HG03354 (cell line): ENCODE data around the gene SEPHS2.

Source experiments
- ATAC-seq: cut with Tn5 transposase; IDR thresholded peaks from one replicate; pipeline ENCODE4 v1.9.1; 2021; ENCODE audit warnings: mild to moderate bottlenecking; ENCODE audit not compliant: unreplicated experiment, poor library complexity, severe bottlenecking

The SEPHS2 gene

DNA sequence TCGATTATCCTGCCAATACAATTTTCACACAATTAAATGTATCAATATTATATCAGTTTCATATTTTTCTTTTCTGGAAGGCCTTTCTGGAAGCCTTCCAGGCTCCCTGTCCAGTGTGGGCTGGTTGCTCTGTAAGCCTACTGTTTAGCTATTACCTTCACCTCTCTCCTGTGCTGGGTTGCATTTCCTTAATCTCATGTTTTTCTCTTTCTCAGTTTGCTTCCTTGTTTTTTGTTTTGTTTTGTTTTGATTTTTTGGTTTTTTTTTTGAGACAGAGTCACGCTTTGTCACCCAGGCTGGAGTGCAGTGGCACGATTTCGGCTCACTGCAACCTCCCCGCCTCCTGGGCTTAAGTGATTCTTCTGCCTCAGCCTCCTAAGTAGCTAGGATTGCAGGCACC lies 6.8 kb downstream of the SEPHS2 start:
- no peak for ATAC-seq

DNA sequence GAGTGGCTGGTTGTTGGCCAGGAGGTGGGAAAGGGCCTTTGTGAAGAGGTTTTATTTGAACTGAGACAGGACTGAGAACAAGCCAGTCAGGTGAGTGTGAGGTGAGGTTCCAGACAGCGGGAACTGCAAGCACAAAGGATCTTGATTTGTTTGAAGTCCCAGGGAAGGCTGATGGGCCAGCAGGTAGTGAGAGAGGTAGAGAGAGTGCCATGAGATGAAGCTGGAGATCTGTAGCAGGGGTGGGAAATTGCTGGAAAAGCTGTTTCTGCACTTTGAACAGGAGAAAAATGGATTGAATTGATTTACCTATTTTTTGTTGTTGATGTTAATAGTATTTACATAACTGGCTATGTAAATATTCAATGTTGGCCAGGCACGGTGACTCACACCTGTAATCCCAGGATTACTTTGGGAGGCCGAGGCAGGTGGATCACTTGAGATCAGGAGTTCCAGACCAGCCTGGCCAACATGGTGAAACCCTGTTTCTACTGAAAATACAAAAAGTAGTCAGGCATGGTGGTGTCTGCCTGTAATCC lies 8.1 kb downstream of the SEPHS2 start:
- no peak for ATAC-seq

DNA sequence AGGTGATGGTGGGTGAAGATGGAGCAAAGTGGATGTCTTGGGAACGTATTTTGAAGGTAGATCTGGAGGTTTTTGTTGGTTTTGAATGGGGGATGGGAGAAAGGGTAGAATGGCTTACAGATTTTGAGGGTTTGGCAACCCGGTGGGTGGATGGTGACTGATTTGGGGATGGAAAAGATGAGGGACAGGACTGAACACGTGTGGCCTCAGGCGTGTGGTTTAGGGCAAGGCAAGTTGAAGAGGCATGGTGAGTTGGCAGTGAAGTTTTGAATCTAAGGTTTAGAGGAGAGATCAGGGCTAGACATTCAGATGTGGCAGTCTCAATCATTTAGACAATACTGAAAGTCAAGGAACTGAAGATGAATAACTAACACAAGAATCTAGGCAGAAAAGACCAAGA lies 10.8 kb downstream of the SEPHS2 start:
- ATAC-seq: no peak

DNA sequence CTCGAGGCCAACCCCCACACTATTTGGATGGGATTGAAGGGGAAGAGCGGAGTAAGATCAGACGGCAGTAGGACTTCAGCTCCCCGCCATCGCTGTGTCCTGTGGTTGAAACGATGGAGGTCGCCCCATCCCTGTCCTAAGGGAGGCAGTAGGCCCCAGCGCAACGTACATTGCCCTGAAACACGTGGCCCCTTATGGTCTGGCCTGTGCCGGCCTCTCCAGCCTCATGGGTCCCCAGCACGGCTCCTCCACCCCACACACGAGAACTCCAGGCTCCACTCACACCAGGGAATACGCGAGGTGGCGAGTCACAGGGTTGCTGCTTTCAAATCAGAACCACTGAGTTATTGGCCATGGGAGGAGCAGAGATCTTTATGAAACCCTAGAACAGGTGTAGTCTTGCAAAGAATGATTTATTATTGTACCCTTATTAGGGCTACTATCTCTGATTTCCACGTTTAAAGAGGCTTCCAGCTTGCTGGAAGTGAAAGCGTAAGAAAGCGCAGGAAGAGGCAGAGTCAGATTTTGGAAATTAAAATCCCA lies 15.2 kb downstream of the SEPHS2 start:
- peak; percentile 6 for ATAC-seq

DNA sequence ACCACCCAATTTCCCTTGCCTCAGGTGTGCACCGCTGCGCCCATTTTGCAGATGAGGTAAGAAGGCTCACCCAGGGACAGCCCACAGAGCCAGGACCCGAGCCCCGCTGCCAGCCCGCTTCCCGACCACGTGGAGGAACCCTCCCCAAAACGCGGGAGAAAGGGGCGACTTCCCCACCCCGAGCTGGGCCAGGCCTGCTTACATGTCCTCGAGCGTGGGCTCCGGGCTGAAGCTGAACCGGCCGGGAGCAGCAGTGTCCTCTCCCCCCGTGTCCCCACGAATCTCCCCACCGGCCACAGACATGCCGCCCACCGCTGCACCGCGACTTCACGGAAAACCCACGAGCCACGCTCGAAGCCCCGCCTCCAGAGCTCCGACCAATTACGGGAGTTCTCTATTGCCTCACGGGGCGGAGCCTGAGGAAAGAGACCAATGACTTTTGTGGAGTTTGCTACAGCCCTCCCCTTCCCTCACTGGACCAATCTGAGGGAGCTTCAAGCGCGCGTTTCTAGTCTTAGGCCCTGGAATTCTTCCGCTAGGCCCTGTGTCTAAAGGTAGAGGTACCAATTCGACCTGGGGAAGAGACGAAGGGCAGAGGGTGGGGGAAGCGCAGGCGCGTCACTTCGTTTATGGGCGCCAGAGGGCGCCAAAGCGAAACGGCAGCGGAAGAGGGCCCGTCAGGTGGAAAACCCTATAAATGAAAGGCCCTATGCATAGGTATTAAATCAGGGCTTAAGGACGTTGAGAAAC lies 15.8 kb downstream of the SEPHS2 start, which contains the start of gene DCTPP1:
DCTPP1 (minus strand) TSS at position 353 of the 750 bp plus-strand sequence; CDS start at position 303, 50 bp downstream.
- ATAC-seq: peak; percentile 96

DNA sequence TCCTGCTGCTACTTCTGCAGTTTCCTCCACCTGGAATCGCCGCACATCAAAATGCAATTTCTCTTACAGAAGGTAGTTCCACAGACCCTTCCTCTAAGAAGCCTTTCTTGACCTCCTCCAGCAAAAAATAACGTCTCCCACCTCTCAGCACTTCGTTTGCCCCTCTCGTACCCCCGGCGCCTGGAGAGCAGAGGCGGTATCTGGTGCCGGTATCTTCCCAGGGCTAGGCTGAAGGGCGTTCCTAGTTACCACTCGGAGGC lies 16.3 kb downstream of the SEPHS2 start:
- peak; percentile 11 for ATAC-seq

DNA sequence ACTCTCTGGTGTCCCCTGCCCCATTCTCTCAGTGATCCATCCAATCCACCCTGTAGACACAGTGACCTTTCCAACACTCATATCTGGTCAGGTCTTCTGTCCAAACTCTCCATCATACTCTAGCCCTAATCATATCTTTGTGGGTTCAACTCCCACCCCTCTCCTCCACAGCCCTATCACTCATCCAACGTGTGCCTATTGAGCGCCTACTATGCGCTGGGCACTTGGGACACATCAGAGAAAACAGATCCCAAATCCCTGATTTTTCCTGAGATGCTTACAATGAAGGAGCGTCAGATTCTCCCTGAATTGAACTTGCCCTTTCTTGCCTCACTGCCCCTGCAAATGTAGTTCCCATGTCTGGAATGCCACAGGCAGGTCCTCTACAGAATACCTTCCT lies 17.6 kb downstream of the SEPHS2 start:
- no peak for ATAC-seq

DNA sequence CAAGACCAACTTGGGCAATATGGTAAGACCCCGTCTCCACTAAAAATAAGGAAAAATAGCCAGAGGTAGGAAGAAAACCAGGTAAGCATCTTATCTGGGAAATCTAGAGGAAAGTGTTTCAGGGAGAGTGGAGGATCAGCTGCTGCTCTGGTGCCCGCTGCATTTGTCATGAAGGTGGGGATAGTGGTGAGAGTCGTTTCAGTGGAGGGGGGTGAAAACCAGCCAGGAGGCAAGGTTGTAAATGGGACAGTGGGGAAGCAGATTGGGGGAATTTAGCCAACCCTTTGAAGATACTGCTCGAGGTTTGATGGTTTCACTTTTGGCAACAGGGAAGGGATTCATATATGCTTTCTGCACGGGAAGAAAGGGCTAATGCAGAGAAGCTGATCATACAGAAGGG lies 24.7 kb downstream of the SEPHS2 start:
- ATAC-seq: no peak

DNA sequence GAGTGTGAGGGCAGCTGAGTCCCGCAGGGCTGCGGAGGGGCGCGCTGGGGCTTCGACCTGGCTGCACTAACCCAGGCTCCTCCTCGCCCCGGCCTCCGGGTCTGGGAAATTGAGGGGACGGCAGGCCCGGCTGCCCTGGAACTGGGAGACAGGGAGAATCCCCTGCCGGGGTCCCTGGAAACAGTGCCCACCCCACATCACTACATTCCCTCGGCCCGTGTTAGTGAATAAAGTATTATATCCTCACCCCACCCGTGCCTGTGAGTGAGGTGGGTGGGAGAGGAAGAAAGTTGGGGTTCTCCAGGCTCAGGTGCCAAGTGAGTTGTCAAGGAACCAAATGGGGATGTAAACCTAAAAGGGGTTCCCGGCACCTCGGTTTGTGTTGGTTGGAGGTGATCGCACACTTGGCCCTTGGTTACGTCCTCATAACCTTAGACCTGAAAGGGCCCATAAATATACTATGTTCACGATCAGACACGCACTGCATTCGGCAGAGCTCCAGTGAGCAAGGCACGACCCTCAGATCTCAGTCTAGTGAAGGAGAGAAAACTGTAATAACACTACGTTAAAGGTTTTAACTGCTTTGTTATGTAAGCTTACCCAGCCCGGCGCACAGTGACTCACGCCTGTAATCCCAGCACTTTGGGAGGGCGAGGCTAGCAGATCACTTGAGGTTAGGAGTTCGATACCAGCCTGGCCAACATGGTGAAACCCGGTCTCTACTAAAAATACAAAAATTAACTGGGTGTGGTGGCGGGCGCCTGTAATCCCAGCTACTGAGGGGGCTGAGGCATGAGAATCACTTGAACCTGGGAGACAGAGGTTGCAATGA lies 27.1 kb downstream of the SEPHS2 start:
- no peak for ATAC-seq

DNA sequence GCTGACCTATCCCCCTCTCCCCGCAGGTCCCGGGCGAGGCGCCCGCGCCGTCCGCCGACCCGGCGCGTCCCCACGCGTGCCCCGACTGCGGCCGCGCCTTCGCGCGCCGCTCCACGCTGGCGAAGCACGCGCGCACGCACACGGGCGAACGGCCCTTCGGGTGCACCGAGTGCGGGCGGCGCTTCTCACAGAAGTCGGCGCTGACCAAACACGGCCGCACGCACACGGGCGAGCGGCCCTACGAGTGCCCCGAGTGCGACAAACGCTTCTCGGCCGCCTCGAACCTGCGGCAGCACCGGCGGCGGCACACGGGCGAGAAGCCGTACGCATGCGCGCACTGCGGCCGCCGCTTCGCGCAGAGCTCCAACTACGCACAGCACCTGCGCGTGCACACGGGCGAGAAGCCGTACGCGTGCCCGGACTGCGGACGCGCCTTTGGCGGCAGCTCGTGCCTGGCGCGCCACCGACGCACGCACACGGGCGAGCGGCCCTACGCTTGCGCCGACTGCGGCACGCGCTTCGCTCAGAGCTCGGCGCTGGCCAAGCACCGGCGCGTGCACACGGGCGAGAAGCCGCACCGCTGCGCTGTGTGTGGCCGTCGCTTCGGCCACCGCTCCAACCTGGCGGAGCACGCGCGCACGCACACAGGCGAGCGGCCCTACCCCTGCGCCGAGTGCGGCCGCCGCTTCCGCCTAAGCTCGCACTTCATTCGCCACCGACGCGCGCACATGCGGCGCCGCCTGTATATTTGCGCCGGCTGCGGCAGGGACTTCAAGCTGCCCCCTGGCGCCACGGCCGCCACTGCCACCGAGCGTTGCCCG lies 27.9 kb downstream of the SEPHS2 start:
- peak; percentile 83 for ATAC-seq

DNA sequence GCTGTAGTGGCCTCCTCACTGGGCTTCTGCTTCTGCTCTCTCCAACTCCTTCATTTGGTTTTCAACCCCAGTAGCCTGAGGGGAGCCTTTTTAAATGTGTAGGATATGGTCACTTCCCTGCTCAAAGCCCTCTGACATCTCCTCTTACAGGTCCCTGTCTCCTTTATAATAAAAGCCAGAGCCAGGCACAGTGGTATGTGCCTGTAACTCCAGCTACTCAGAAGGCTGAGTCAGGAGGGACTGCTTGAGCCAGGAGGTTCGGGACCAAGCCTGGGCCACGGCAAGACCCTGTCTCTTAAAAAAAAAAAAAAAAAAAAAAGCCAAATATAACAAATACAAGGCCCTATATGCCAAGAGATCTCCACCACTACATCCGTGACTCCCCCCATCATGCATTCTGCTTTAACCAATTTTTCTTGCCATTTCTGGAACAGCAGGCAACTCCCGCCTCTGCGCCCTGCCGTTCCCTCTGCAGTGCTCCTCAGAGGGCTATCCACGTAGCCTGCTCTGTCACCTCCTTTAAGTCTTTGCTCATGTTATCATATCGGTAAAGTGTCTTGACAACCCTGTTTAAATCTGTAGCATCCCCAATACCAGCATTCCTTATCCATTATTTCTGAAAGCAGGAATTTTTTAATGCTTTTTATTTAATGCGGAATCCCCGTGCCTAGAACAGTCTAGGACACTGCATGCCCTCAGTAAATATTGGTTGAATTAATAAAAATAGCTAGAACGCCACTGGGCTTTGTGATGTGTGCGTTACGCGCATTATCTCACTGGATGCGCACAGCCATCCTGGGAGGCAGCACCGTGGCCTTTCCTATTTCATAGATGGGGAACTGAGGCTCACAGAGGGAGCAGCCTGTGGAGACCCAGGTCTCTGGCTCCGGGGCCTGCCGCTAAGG lies 28.8 kb downstream of the SEPHS2 start:
- no peak for ATAC-seq

DNA sequence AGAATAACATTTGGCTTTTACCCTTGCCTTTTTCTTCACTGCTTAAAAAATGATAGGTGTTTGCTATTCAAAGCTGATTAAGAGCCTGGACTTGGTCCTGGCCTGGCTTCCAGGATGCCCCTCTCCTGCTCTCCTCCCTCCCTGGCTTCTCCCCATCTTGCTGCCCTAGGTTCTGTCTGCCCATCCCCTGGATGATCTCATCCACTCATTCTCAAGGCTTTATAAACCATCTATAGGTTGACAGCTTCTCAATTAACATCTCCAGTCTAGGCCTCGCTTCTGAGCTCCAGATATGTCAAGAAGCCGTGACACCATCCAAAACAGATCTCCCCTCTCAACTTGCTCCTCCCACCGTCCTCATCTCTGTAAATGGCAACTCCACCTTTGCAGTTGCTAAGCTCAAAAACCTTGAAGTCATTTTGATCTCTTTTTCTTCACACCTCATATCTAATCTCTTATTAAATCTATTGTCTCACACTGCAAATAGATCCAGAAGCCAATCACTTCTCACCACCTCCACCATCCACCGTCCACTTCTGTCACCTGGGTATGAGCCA lies 29.5 kb downstream of the SEPHS2 start:
- ATAC-seq: no peak

DNA sequence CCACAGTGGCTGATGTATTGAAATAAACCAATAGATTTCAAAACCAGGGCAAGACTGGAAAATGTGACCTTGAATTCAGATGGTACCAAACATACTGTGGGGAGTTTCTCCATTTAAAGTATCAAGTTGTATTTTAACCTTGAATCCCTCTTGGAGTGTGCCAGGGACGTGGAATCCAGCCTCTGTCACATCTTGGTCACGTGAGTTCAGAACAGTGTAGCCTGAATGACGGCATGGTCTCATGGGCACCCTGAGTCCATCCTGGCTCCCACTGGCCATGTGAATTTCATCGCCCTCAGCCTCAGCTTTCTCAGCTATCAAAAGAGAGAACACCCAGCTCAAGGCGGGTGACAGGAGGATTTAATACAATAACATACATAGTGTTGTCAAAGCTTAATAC lies 31.5 kb downstream of the SEPHS2 start:
- ATAC-seq: no peak

DNA sequence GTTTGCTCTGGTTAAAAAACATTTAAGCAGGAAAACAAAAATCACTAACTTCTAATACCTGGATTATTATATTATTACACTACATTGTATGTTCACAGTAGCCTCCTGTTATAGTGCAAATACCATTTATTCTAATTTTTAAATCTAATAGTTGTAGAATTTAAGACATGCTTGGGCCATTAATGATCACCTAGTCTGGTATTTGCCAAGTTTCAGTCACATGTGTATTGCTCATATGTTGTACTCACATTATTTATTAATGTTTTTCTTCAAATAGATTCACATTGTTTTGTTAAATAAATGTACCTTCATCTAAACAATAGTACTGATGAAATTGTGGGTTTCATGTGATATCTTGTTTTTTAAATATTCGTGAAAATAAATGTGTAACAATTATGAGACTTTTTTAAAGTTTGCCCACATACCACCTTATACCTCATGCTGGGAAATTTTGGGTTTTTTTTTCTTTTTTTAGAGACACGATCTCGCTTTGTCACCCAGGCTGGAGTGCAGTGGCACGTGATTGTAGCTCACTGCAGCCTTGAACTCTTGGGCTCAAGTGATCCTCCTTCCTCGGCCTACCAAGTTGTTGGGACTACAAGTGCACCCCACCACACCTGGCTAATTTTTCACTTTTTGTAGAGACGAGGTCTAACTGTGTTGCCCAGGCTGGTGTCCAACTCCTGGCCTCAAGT lies 32.4 kb downstream of the SEPHS2 start:
- ATAC-seq: no peak

DNA sequence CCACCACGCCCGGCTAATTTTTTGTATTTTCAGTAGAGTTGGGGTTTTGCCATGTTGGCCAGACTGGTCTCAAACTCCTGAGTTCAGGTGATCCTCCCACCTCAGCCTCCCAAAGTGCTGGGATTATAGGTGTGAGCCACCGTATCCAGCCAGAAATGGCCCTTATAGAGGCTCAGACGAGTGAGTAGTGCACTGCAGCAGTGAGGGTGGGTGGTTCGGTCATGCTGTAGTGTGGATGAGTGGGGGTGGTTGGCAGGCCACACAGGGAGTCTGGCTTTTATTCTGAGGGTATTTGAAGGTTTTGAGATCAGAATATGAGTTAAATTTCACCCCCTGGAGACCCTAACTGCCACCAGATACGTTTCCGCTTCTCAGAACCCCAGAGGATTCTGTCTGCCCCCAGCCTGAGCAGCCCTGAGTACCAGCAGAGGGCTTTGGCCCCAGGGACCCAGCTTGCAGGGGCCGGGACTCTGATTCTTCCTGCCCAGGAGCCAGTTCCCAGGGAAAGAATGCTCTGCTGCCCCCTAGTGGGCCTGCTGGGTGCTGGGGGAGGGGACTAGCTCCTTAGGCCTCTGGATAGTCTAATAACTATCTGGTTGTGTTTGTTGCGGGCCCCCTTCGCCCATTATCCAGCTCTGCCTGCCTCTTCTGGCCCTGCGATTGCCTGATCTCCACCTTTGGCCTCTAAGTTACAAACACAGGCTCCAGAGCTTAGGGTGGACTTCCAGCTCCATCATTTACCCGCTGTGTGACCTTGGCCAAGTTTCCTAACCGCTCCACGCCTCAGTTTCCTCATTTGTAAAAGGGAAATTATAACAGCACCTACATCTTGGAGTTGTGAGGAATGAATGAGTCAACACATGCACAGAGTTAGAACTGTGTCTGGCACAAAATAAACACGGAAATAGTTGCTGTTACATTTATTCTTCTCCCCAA lies 36.3 kb downstream of the SEPHS2 start:
- ATAC-seq: peak; percentile 67

DNA sequence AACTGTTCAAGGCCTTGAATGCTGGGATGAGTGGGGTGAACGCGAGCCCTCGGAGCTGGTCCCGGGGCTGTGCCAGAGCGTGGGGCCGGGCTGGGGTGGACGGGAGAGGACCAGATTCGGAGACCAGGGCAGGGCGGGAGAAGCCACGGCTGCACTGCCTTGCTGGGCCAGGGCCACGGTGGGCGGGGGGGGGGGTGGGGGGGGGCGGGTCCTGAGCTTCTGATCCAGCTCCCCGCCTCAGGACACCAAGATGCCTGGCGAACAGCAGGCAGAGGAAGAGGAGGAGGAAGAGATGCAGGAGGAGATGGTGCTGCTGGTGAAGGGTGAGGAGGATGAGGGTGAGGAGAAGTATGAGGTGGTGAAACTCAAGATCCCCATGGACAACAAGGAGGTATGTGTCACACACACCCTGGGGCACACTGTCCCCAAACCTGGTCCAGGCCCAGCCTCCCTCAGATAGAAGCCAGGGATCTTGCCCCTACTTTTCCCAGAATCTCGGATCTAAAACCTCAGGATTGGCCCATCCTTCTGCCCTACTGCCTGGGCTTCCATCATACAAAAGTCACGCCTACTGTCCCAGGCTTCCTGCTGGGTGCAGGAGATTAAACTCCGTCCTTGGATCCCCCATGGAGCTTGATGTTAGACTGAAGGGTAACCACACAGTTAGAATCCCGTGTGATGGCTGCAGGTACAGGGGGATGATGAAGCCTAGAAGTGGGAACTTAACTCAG lies 37.7 kb downstream of the SEPHS2 start:
- no peak for ATAC-seq
